ENCODE measurements around the gene UNCX.

Gene UNCX

DNA sequence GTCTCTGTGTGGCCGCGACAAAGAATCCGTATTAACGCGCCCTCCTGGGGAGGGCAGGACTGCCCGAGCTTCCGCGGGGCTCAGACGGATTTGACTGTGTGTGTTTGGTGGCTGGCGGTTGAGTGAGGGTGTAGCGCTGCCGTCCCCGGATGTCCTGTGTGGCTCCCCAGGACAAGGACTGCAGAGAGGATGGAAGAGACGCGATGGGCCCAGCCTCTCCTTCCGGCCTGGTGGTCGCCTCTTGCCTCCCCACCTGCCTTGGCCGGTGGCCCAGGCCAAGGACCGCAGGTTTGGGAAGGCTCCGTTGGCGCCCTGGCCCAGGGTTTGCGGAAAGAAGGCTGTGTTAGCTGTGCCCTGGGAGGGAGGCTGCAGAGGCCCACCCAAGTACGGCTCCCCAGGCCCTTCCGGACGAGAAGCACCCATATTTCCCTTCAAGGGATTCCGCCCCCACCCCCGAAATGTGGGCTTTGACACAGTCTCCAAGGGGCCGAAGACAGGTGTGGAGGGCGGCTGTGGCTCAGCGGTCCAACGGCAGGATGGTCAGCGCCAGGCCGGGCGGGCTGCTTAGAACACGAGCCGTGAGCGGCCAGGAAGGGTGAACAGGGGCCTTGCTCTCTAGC, 2.3 kb downstream of the UNCX start:
- TF ChIP-seq GATA3 (IDR thresholded peaks at IDR 0.05; ENCODE audit: low read depth, low read length) (no peak), GATA2 (IDR thresholded peaks at IDR 0.05; ENCODE audit: low read depth, low read length) (no peak)

DNA sequence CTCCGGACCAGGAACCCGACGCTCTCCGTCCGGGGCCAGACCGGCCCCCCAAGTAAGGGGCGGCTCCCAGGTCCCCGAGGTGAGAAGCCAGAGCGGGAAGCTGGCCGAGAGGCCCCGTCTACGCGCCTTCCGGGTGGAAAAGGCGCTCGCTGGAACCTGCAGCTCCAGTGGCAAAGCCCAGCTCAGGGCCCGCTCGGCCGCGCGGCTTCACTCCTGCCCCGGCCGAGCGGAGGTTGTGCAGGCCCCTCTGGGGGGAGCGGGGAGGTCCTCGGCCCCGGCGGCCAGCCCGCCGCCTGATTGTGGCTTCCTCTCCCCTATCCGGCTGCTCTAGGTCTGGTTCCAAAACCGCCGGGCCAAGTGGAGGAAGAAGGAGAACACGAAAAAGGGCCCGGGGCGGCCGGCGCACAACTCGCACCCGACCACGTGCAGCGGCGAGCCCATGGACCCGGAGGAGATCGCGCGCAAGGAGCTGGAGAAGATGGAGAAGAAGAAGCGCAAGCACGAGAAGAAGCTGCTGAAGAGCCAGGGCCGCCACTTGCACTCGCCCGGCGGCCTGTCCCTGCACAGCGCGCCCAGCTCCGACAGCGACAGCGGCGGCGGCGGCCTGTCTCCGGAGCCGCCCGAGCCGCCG, 2.9 kb downstream of the UNCX start:
- no peak for TF ChIP-seq GATA2 (IDR thresholded peaks at IDR 0.05; ENCODE audit: low read depth, low read length)
- no peak for TF ChIP-seq GATA3 (IDR thresholded peaks at IDR 0.05; ENCODE audit: low read depth, low read length)

DNA sequence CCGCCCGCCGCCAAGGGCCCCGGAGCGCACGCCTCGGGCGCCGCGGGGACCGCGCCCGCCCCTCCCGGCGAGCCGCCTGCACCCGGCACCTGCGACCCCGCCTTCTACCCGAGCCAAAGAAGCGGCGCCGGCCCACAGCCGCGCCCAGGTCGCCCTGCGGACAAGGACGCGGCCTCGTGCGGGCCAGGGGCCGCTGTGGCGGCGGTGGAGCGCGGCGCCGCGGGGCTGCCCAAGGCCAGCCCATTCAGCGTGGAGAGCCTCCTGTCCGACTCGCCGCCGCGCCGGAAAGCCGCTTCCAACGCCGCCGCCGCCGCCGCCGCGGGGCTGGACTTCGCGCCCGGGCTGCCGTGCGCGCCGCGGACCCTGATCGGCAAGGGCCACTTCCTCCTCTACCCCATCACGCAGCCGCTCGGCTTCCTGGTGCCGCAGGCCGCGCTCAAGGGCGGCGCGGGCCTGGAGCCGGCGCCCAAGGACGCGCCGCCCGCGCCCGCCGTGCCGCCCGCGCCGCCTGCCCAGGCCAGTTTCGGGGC, 3.5 kb downstream of the UNCX start:
- TF ChIP-seq GATA3 (IDR thresholded peaks at IDR 0.05; ENCODE audit: low read depth, low read length) (no peak), GATA2 (IDR thresholded peaks at IDR 0.05; ENCODE audit: low read depth, low read length) (no peak)

DNA sequence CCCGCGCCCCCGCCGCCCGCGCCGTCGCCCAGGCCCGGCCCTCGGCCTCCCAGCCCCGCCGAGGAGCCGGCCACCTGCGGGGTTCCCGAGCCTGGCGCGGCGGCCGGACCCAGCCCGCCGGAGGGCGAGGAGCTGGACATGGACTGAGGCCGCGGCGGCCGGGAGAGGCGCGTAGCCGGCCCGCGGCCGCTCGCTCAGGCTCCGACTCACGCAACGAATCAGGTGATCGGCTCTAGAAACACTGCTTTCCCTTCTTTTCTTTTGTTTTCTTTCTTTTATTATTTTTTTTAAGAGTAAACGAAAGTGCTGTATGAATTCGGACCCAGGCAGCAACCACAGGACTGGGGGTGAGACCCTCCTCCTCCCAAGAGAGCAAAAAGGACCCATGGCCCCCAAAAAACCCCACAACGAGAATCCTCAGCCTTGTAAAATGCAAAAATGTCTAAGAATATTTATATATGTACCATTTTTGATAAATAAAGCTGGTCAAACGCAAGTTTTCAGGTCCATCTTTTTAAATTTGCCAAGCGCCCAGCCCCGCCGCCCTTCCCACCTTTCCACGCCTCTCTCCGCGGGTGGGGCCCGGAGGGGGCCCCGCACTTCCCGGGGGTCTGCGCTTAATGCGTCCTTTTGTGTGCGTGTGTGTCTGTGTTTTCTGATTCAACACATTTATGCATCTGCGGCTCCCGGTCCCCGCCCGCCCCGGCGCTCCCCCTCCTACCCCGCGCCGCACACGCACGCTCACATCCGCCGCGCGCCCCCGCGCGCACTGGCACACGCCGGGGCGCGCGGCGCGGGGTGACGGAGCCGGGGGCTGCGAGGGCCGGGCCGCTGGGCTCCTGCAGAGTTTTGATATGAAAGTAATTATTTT, 4.4 kb downstream of the UNCX start:
- TF ChIP-seq GATA3 (IDR thresholded peaks at IDR 0.05; ENCODE audit: low read depth, low read length) (no peak), GATA2 (IDR thresholded peaks at IDR 0.05; ENCODE audit: low read depth, low read length) (no peak)

- TF ChIP-seq GATA2 (IDR thresholded peaks at IDR 0.05; ENCODE audit: low read depth, low read length): no peak
- no peak for TF ChIP-seq GATA3 (IDR thresholded peaks at IDR 0.05; ENCODE audit: low read depth, low read length)
These were observed 5.1 kb downstream of the UNCX start for GRCh38 chr7:1237704-1238255.

DNA sequence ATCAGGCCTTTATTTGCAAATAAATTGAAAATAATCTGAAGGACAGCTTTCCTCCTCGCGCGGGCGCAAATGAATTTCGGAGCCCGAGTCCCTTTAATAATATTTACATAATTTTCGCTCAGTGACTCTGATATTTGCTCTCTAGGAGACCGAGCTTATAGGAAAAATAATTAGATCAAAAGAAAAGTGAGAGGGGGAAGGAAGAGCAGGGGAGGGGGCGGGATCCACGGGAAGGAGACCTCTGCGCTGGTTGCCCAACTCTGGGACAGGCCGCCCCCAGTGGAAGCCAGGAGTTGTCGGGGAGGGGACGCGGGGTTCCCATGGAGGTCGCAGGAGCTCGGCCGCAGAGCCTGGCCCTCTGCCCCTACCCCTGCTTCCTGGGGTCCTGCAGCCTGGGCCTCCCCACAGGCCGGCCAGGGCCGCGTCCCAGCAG, 5.8 kb downstream of the UNCX start:
- no peak for TF ChIP-seq GATA2 (IDR thresholded peaks at IDR 0.05; ENCODE audit: low read depth, low read length)
- TF ChIP-seq GATA3 (IDR thresholded peaks at IDR 0.05; ENCODE audit: low read depth, low read length): no peak

DNA sequence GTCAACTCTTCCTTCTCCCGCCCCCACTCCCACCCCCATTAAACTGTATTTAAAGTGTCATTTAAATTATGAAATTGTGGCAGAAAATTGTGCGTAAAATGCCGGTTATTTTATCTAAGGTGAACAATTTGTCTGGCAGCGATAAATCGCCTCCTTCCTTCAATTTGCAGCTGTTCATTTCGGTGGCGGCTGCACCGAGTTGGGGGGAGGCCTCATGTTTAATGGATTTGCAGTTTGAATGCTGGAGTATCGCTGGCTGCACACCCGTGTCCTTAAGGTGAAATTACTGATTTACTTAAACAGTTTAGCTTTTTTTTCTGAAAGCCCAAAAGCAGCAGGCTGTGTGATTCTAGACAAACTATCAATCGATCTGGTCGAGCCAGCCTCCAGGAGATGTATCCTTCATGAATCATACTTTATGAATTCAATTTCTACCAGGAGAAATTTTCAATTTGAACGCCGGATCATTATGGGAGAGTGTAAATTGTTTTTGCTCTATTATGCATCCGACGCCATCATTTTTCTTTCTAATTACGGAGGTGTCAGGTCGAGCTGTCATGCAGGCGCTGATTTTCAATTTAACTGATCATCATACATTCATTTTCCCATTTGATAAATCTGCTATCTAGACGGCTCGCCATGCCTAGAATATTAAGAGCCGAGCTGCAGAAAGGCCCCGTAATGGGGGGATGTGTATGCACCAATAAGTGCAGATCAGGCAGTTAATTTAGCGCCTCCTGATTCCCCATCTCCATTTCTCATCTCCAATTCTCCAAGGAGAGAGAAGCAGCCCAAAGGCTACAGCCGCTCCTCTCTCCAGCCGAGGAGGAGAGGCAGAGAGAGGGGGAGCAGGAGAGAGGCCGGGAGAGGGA, 6.5 kb downstream of the UNCX start:
- TF ChIP-seq GATA2 (IDR thresholded peaks at IDR 0.05; ENCODE audit: low read depth, low read length): no peak
- TF ChIP-seq GATA3 (IDR thresholded peaks at IDR 0.05; ENCODE audit: low read depth, low read length): no peak

- no peak for TF ChIP-seq GATA2 (IDR thresholded peaks at IDR 0.05; ENCODE audit: low read depth, low read length)
- no peak for TF ChIP-seq GATA3 (IDR thresholded peaks at IDR 0.05; ENCODE audit: low read depth, low read length)
These were observed 7.3 kb downstream of the UNCX start for GRCh38 chr7:1239803-1240516.

GRCh38 chr7:1240517-1241257, 8.0 kb downstream of the UNCX start:
- TF ChIP-seq GATA2 (IDR thresholded peaks at IDR 0.05; ENCODE audit: low read depth, low read length) (no peak), GATA3 (IDR thresholded peaks at IDR 0.05; ENCODE audit: low read depth, low read length) (no peak)

GRCh38 chr7:1241258-1241602, 8.6 kb downstream of the UNCX start:
- no peak for TF ChIP-seq GATA3 (IDR thresholded peaks at IDR 0.05; ENCODE audit: low read depth, low read length)
- no peak for TF ChIP-seq GATA2 (IDR thresholded peaks at IDR 0.05; ENCODE audit: low read depth, low read length)

DNA sequence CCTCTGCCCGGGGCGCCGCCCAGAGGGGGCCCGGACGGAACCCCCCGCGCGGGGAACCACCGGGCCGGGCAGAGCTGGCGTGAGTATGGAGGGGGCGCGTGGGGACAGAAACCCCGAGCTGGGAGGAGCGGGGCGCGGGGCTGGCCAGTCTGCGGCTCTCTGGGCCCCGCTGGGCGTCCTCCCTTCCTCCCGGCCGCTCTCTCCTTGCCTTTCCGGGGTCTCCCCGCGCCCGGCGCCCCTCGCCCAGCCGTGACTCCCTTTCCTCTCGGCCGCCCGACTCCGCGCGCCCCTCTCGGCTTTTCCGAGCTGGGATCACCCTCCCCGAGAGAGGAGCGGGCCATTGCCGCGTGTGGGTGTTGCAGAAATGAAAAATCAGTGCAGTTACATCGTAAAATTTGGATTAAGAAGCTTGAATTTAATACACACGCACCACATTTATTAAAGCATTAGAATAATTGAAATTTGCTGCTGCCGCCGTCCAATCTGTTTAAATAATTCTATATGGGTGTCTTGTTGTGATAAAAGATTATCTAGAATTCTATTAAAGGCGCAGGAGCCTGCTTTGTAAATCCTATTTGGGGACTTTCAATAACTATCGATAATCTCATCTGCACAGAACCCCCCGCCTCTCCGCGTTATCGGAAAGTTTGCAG, 9.1 kb downstream of the UNCX start:
- TF ChIP-seq GATA3 (IDR thresholded peaks at IDR 0.05; ENCODE audit: low read depth, low read length): no peak
- TF ChIP-seq GATA2 (IDR thresholded peaks at IDR 0.05; ENCODE audit: low read depth, low read length): no peak

DNA sequence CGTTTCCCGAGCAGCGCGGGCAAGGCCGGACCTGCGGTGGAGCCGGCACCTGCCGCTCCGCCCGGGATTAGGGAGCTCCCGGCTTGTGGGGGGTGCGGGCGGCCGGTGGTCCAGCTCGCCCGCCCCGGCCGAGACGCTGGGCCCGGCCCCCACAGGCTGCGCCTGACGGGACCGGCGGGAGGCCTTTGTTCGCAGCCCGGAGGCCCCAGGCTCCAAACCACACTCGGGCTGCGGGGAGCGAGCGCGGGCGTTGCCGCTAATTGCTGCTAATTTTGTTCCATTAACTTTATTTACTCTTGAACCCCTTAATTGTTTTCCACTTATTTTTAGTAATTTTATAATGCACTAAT, 9.6 kb downstream of the UNCX start:
- no peak for TF ChIP-seq GATA3 (IDR thresholded peaks at IDR 0.05; ENCODE audit: low read depth, low read length)
- no peak for TF ChIP-seq GATA2 (IDR thresholded peaks at IDR 0.05; ENCODE audit: low read depth, low read length)
